ENCODE results near the gene SHROOM2. TPM values are rescaled to one million over a fixed set of nuclear protein-coding genes. Genes with fewer than 3 reads are reported as not detected.

Gene SHROOM2
- total RNA-seq, 1 experiment from 2014 or later, result 0.64 TPM

- in situ Hi-C loops (cut with HindIII; ENCODE audit: low sequenced_read_pairs), result no loop called here
Observed at GRCh38 chrX:9882669-9883446, 96.6 kb downstream of the SHROOM2 start.

GRCh38 chrX:9884031-9884779 lies 98.0 kb downstream of the SHROOM2 start:
- in situ Hi-C loops (cut with HindIII; ENCODE audit: low sequenced_read_pairs), result no loop called here

More at GRCh38 chrX:9882669-9883446, 96.6 kb downstream of the SHROOM2 start:
- no peak for DNase-seq (ENCODE audit: low spot score)

GRCh38 chrX:9885150-9885549 lies 98.9 kb downstream of the SHROOM2 start:
- in situ Hi-C loops (cut with HindIII; ENCODE audit: low sequenced_read_pairs), result no loop called here

More at GRCh38 chrX:9884031-9884779, 98.0 kb downstream of the SHROOM2 start:
- no peak for DNase-seq (ENCODE audit: low spot score)

GRCh38 chrX:9887659-9888297 lies 101.5 kb downstream of the SHROOM2 start:
- in situ Hi-C loops (cut with HindIII; ENCODE audit: low sequenced_read_pairs), result no loop called here
- no peak for DNase-seq (ENCODE audit: low spot score)

More at GRCh38 chrX:9885150-9885549, 98.9 kb downstream of the SHROOM2 start:
- peak; percentile 62 for DNase-seq (ENCODE audit: low spot score)

- in situ Hi-C loops (cut with HindIII; ENCODE audit: low sequenced_read_pairs), result no loop called here
- no peak for DNase-seq (ENCODE audit: low spot score)
Observed at GRCh38 chrX:9888953-9889470, 102.8 kb downstream of the SHROOM2 start.

GRCh38 chrX:9890681-9891091 lies 104.5 kb downstream of the SHROOM2 start:
- DNase-seq (ENCODE audit: low spot score), result no peak

GRCh38 chrX:9895225-9895912 lies 109.1 kb downstream of the SHROOM2 start:
- DNase-seq (ENCODE audit: low spot score), result no peak
- in situ Hi-C loops (cut with HindIII; ENCODE audit: low sequenced_read_pairs), result no loop called here

More at GRCh38 chrX:9890681-9891091, 104.5 kb downstream of the SHROOM2 start:
- in situ Hi-C loops (cut with HindIII; ENCODE audit: low sequenced_read_pairs), result no loop called here

- no peak for DNase-seq (ENCODE audit: low spot score)
- in situ Hi-C loops (cut with HindIII; ENCODE audit: low sequenced_read_pairs), result no loop called here
Observed at GRCh38 chrX:9897761-9898161, 111.5 kb downstream of the SHROOM2 start.

GRCh38 chrX:9899640-9900111 lies 113.4 kb downstream of the SHROOM2 start:
- in situ Hi-C loops (cut with HindIII; ENCODE audit: low sequenced_read_pairs), result no loop called here
- peak; percentile 44 for DNase-seq (ENCODE audit: low spot score)

- DNase-seq (ENCODE audit: low spot score), result peak; percentile 58
Observed at GRCh38 chrX:9902656-9903055, 116.4 kb downstream of the SHROOM2 start.

GRCh38 chrX:9903146-9903545 lies 116.9 kb downstream of the SHROOM2 start:
- in situ Hi-C loops (cut with HindIII; ENCODE audit: low sequenced_read_pairs), result no loop called here
- no peak for DNase-seq (ENCODE audit: low spot score)

More at GRCh38 chrX:9902656-9903055, 116.4 kb downstream of the SHROOM2 start:
- in situ Hi-C loops (cut with HindIII; ENCODE audit: low sequenced_read_pairs), result no loop called here

- no peak for DNase-seq (ENCODE audit: low spot score)
- in situ Hi-C loops (cut with HindIII; ENCODE audit: low sequenced_read_pairs), result no loop called here
Observed at GRCh38 chrX:9905288-9905687, 119.1 kb downstream of the SHROOM2 start.

- no peak for DNase-seq (ENCODE audit: low spot score)
- in situ Hi-C loops (cut with HindIII; ENCODE audit: low sequenced_read_pairs), result no loop called here
Observed at GRCh38 chrX:9905721-9906120, 119.5 kb downstream of the SHROOM2 start.

- in situ Hi-C loops (cut with HindIII; ENCODE audit: low sequenced_read_pairs), result no loop called here
- DNase-seq (ENCODE audit: low spot score), result no peak
Observed at GRCh38 chrX:9906919-9907318, 120.7 kb downstream of the SHROOM2 start.

- in situ Hi-C loops (cut with HindIII; ENCODE audit: low sequenced_read_pairs), result no loop called here
Observed at GRCh38 chrX:9907645-9908387, 121.6 kb downstream of the SHROOM2 start.

GRCh38 chrX:9909254-9909653 lies 123.0 kb downstream of the SHROOM2 start:
- DNase-seq (ENCODE audit: low spot score), result no peak
- in situ Hi-C loops (cut with HindIII; ENCODE audit: low sequenced_read_pairs), result no loop called here

More at GRCh38 chrX:9907645-9908387, 121.6 kb downstream of the SHROOM2 start:
- DNase-seq (ENCODE audit: low spot score), result no peak

- in situ Hi-C loops (cut with HindIII; ENCODE audit: low sequenced_read_pairs), result no loop called here
- no peak for DNase-seq (ENCODE audit: low spot score)
Observed at GRCh38 chrX:9911487-9911886, 125.3 kb downstream of the SHROOM2 start.
